HEK293 (cell line): ENCODE data around the gene HHLA2.

ENCODE experiments used
- CTCF ChIA-PET: fragments of 350-600 bp; formaldehyde crosslinking; extraction: SDS; loops from one replicate; lab custom pipeline; 2021; ENCODE audit warnings: antibody characterized with exemption; lab: Yijun Ruan, JAX
- POLR2A ChIA-PET: fragments of 300-600 bp; formaldehyde crosslinking; extraction: SDS; loops from one replicate; lab custom pipeline; 2020; ENCODE audit warnings: antibody characterized with exemption, inconsistent platforms; lab: Yijun Ruan, JAX
- H3K27ac ChIP-seq: fragments of 200-500 bp; sonication (Bioruptor generic); 2 replicates; pipeline ENCODE4 v1.5.1; 2014; ENCODE audit warnings: low read depth, low read length, control low read depth, inconsistent platforms; ENCODE audit errors: extremely low read depth
- H3K36me3 ChIP-seq, 2 experiments: fragments of 200-500 bp in 1 of 2; sonication (Bioruptor generic) in 1 of 2; 1 replicate in 1 of 2; 2 replicates in 1 of 2; pipeline ENCODE4 v1.5.1; 2014 to 2017; ENCODE audit warnings: inconsistent platforms in 2 of 2, low read length in 2 of 2; ENCODE audit not compliant: control insufficient read depth in 2 of 2, insufficient read depth in 1 of 2
- H3K4me1 ChIP-seq: fragments of 200-500 bp; sonication (Bioruptor generic); 2 replicates; pipeline ENCODE4 v1.5.1; 2014; ENCODE audit warnings: mild to moderate bottlenecking, low read length, inconsistent platforms; ENCODE audit not compliant: control insufficient read depth, insufficient read depth
- H3K4me3 ChIP-seq: 2 replicates; pipeline ENCODE4 v1.5.1; 2011; ENCODE audit warnings: low read depth, mild to moderate bottlenecking, control low read depth, low read length, moderate library complexity
- H3K9me3 ChIP-seq: fragments of 200-500 bp; sonication (Bioruptor generic); 2 replicates; pipeline ENCODE4 v1.5.1; 2014; ENCODE audit warnings: low read depth, low read length, inconsistent platforms; ENCODE audit not compliant: control insufficient read depth, insufficient read depth
- GFI1B ChIP-seq: fragments of 450-650 bp; formaldehyde crosslinking; IDR thresholded peaks from 2 replicates; pipeline ENCODE4 v1.5.1; 2016; ENCODE audit warnings: missing biosample characterization, missing genetic modification characterization
- GLI2 ChIP-seq: fragments of 450-650 bp; formaldehyde crosslinking; IDR thresholded peaks from 2 replicates; pipeline ENCODE4; 2017; ENCODE audit warnings: missing biosample characterization, missing genetic modification characterization, low read depth, borderline replicate concordance
- GLIS2 ChIP-seq: fragments of 450-650 bp; formaldehyde crosslinking; IDR thresholded peaks from 2 replicates; pipeline ENCODE4 v1.5.1; 2016; ENCODE audit warnings: missing biosample characterization, missing genetic modification characterization
- HOXD13 ChIP-seq: sonication (generic); formaldehyde crosslinking; IDR thresholded peaks from 2 replicates; pipeline ENCODE4 v1.8.0; 2022; ENCODE audit warnings: missing genetic modification reagents, borderline replicate concordance
- KLF7 ChIP-seq: fragments of 450-650 bp; formaldehyde crosslinking; IDR thresholded peaks from 2 replicates; pipeline ENCODE4 v1.5.1; 2016; ENCODE audit warnings: missing biosample characterization, missing genetic modification characterization, borderline replicate concordance
- SCRT1 ChIP-seq: fragments of 450-650 bp; formaldehyde crosslinking; IDR thresholded peaks from 2 replicates; pipeline ENCODE4 v1.5.1; 2016; ENCODE audit warnings: missing biosample characterization, missing genetic modification characterization, borderline replicate concordance
- SP2 ChIP-seq: fragments of 450-650 bp; formaldehyde crosslinking; IDR thresholded peaks from 2 replicates; pipeline ENCODE4 v1.5.1; 2016; ENCODE audit warnings: missing biosample characterization, missing genetic modification characterization
- WT1 ChIP-seq: fragments of 450-650 bp; formaldehyde crosslinking; IDR thresholded peaks from 2 replicates; pipeline ENCODE4 v1.5.1; 2016; ENCODE audit warnings: missing biosample characterization, missing genetic modification characterization
- ZFHX2 ChIP-seq: fragments of 450-650 bp; formaldehyde crosslinking; conservative IDR thresholded peaks from 2 replicates; pipeline ENCODE4 v1.5.1; 2016; ENCODE audit warnings: missing biosample characterization, missing genetic modification characterization
- ZNF112 ChIP-seq: fragments of 450-650 bp; formaldehyde crosslinking; IDR thresholded peaks from 2 replicates; pipeline ENCODE4 v1.5.0; 2017; ENCODE audit warnings: missing biosample characterization, missing genetic modification characterization
- ZNF133 ChIP-seq: fragments of 450-650 bp; formaldehyde crosslinking; IDR thresholded peaks from 2 replicates; pipeline ENCODE4 v1.5.1; 2016; ENCODE audit warnings: missing biosample characterization, missing genetic modification characterization
- ZNF146 ChIP-seq: fragments of 450-650 bp; formaldehyde crosslinking; IDR thresholded peaks from 2 replicates; pipeline ENCODE4 v1.5.1; 2016; ENCODE audit warnings: missing biosample characterization, missing genetic modification characterization
- ZNF274 ChIP-seq, 2 experiments: fragments of 200-500 bp in 1 of 2; fragments of 450-650 bp in 1 of 2; sonication (Bioruptor generic) in 1 of 2; formaldehyde crosslinking in 1 of 2; IDR thresholded peaks; 2 replicates each; pipeline versions ENCODE4 v1.5.1 to v1.6.1; 2014 to 2016; ENCODE audit warnings: borderline replicate concordance in 1 of 2, inconsistent platforms in 1 of 2, low read length in 1 of 2, missing biosample characterization in 1 of 2, missing genetic modification characterization in 1 of 2
- ZNF311 ChIP-seq: fragments of 450-650 bp; formaldehyde crosslinking; IDR thresholded peaks from 2 replicates; pipeline ENCODE4 v1.5.1; 2017; ENCODE audit warnings: missing biosample characterization, missing genetic modification characterization, borderline replicate concordance
- ZNF350 ChIP-seq: fragments of 450-650 bp; formaldehyde crosslinking; IDR thresholded peaks from 2 replicates; pipeline ENCODE4 v1.5.0; 2017; ENCODE audit warnings: missing biosample characterization, mild to moderate bottlenecking, missing genetic modification characterization
- ZNF391 ChIP-seq: fragments of 450-650 bp; formaldehyde crosslinking; IDR thresholded peaks from 2 replicates; pipeline ENCODE4 v1.5.1; 2016; ENCODE audit warnings: low read depth, missing biosample characterization, missing genetic modification characterization, borderline replicate concordance
- ZNF433 ChIP-seq: fragments of 450-650 bp; formaldehyde crosslinking; IDR thresholded peaks from 2 replicates; pipeline ENCODE4 v1.5.1; 2016; ENCODE audit warnings: missing biosample characterization, missing genetic modification characterization, low read depth
- ZNF514 ChIP-seq: fragments of 450-650 bp; formaldehyde crosslinking; IDR thresholded peaks from 2 replicates; pipeline ENCODE4 v1.5.1; 2016; ENCODE audit warnings: missing biosample characterization, missing genetic modification characterization
- ZNF670 ChIP-seq: fragments of 450-650 bp; formaldehyde crosslinking; IDR thresholded peaks from 2 replicates; pipeline ENCODE4 v1.5.1; 2016; ENCODE audit warnings: missing biosample characterization, missing genetic modification characterization, low read depth
- ZNF768 ChIP-seq: fragments of 450-650 bp; formaldehyde crosslinking; IDR thresholded peaks from 2 replicates; pipeline ENCODE4 v1.5.1; 2018; ENCODE audit warnings: missing biosample characterization, mild to moderate bottlenecking, missing genetic modification characterization
- TF ChIP-seq, protein P1 (sequence below): fragments of 450-650 bp; formaldehyde crosslinking; IDR thresholded peaks from 2 replicates; pipeline ENCODE4 v1.5.1; 2017; ENCODE audit warnings: missing biosample characterization, missing genetic modification characterization
- TF ChIP-seq, protein P2 (sequence below): fragments of 450-650 bp; formaldehyde crosslinking; IDR thresholded peaks from 2 replicates; pipeline ENCODE4 v1.5.1; 2016; ENCODE audit warnings: missing biosample characterization, missing genetic modification characterization
- TF ChIP-seq, protein P3 (sequence below): fragments of 450-650 bp; formaldehyde crosslinking; IDR thresholded peaks from 2 replicates; pipeline ENCODE4 v1.5.1; 2016; ENCODE audit warnings: missing biosample characterization, missing genetic modification characterization
- TF ChIP-seq, protein P4 (sequence below): fragments of 450-650 bp; formaldehyde crosslinking; IDR thresholded peaks from 2 replicates; pipeline ENCODE4 v1.5.1; 2017; ENCODE audit warnings: missing biosample characterization, mild to moderate bottlenecking, missing genetic modification characterization, moderate library complexity
- TF ChIP-seq, protein P5 (sequence below): fragments of 450-650 bp; formaldehyde crosslinking; IDR thresholded peaks from 2 replicates; pipeline ENCODE4 v1.5.1; 2017; ENCODE audit warnings: missing biosample characterization, missing genetic modification characterization

The HHLA2 gene

DNA sequence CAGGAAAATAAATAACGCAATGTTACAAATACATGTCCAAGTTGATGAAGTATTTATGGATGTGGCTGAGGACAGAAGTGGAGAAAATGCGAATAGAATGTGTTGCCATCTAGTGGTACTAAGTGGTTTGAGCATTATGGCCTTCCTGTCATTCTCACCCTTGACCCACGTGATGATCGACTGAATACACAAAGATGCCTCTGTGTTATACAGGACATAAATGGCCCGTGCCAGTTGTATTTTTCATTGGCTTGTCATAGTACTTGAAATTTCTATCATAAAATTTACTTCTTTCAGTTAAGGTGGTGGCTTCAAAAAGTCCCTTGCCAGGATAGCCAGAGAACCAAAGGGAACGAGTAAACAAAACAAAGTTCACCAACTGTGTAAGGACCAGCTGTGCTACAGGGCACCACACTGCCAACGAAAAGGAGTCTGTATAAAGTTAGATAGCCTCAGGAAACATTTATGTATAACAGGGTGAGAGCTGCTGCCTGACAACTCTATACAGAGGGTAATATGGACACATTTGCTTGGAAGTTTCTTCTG lies 110.4 kb downstream of the HHLA2 start (continued):
- TF ChIP-seq, protein P1, sequence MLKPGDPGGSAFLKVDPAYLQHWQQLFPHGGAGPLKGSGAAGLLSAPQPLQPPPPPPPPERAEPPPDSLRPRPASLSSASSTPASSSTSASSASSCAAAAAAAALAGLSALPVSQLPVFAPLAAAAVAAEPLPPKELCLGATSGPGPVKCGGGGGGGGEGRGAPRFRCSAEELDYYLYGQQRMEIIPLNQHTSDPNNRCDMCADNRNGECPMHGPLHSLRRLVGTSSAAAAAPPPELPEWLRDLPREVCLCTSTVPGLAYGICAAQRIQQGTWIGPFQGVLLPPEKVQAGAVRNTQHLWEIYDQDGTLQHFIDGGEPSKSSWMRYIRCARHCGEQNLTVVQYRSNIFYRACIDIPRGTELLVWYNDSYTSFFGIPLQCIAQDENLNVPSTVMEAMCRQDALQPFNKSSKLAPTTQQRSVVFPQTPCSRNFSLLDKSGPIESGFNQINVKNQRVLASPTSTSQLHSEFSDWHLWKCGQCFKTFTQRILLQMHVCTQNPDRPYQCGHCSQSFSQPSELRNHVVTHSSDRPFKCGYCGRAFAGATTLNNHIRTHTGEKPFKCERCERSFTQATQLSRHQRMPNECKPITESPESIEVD (tag by site-specific recombination) = peak; percentile 77; the same call in 1 of the 2 replicates
- no peak for TF ChIP-seq ZNF112 (tag by site-specific recombination)
- TF ChIP-seq ZNF391 (tag by site-specific recombination) = no peak
- no peak for TF ChIP-seq ZNF670 (tag by site-specific recombination)
- TF ChIP-seq, protein P2, sequence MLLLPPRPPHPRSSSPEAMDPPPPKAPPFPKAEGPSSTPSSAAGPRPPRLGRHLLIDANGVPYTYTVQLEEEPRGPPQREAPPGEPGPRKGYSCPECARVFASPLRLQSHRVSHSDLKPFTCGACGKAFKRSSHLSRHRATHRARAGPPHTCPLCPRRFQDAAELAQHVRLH (tag by site-specific recombination) = 0 out of 2 replicates have a peak, but pooled peaks have one; percentile 66
- TF ChIP-seq ZNF274 (IDR thresholded peaks at IDR 0.05; ENCODE audit: low read length) = no peak
- TF ChIP-seq ZNF274 (tag by site-specific recombination; IDR thresholded peaks at IDR 0.05; ENCODE audit: borderline replicate concordance) = no peak
- no peak for TF ChIP-seq KLF7 (tag by site-specific recombination)
- no peak for TF ChIP-seq GFI1B
- no peak for TF ChIP-seq SCRT1
- TF ChIP-seq GLIS2 (tag by site-specific recombination) = no peak
- no peak for TF ChIP-seq GLI2 (tag by site-specific recombination)
- no peak for TF ChIP-seq ZNF311 (tag by site-specific recombination)
- no peak for TF ChIP-seq ZNF514
- TF ChIP-seq ZNF146 (tag by site-specific recombination) = no peak
- no peak for TF ChIP-seq ZNF433 (tag by site-specific recombination)
- TF ChIP-seq SP2 = no peak
- TF ChIP-seq, protein P3, sequence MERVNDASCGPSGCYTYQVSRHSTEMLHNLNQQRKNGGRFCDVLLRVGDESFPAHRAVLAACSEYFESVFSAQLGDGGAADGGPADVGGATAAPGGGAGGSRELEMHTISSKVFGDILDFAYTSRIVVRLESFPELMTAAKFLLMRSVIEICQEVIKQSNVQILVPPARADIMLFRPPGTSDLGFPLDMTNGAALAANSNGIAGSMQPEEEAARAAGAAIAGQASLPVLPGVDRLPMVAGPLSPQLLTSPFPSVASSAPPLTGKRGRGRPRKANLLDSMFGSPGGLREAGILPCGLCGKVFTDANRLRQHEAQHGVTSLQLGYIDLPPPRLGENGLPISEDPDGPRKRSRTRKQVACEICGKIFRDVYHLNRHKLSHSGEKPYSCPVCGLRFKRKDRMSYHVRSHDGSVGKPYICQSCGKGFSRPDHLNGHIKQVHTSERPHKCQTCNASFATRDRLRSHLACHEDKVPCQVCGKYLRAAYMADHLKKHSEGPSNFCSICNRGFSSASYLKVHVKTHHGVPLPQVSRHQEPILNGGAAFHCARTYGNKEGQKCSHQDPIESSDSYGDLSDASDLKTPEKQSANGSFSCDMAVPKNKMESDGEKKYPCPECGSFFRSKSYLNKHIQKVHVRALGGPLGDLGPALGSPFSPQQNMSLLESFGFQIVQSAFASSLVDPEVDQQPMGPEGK (tag by site-specific recombination) = no peak

DNA sequence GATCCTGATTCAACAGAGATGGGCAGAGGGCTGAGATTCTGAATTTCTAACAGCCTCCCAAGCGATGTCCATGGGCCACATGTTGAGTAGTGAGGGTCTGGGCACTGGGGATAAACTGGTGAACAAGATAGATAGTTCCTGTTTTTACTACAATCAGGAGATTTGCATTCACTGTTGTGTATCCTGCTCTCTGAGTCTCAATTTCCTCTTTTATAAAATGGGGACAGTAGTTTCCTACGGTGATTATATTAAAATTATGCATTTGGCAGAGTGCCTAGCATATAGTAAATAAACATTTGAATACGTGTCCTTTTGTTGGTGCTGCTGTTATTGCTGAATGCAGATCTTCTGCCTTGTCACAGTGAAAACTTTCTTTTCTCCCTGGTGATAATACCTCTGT lies 111.5 kb downstream of the HHLA2 start:
- peaks cover 5% of the 10 kb centered on the region; the same call in 1 of the 2 replicates for H3K4me1 ChIP-seq
- ChIA-PET POLR2A (no interaction called here), CTCF (no interaction called here)
- no peak overlapping the region for H3K4me3 ChIP-seq
- H3K27ac ChIP-seq = no peak overlapping the region
- H3K36me3 ChIP-seq = no peaks in the 10 kb centered on the region
- no peaks in the 10 kb centered on the region for H3K9me3 ChIP-seq
- TF ChIP-seq ZNF768 (tag by site-specific recombination) = no peak
- TF ChIP-seq, protein P4, sequence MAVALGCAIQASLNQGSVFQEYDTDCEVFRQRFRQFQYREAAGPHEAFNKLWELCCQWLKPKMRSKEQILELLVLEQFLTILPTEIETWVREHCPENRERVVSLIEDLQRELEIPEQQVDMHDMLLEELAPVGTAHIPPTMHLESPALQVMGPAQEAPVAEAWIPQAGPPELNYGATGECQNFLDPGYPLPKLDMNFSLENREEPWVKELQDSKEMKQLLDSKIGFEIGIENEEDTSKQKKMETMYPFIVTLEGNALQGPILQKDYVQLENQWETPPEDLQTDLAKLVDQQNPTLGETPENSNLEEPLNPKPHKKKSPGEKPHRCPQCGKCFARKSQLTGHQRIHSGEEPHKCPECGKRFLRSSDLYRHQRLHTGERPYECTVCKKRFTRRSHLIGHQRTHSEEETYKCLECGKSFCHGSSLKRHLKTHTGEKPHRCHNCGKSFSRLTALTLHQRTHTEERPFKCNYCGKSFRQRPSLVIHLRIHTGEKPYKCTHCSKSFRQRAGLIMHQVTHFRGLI (tag by site-specific recombination) = no peak
- no peak for TF ChIP-seq WT1 (tag by site-specific recombination)
- TF ChIP-seq, protein P5, sequence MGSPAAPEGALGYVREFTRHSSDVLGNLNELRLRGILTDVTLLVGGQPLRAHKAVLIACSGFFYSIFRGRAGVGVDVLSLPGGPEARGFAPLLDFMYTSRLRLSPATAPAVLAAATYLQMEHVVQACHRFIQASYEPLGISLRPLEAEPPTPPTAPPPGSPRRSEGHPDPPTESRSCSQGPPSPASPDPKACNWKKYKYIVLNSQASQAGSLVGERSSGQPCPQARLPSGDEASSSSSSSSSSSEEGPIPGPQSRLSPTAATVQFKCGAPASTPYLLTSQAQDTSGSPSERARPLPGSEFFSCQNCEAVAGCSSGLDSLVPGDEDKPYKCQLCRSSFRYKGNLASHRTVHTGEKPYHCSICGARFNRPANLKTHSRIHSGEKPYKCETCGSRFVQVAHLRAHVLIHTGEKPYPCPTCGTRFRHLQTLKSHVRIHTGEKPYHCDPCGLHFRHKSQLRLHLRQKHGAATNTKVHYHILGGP (tag by site-specific recombination) = no peak
- no peak for TF ChIP-seq GLIS2 (tag by site-specific recombination)
- no peak for TF ChIP-seq ZNF350 (tag by site-specific recombination)
- TF ChIP-seq ZFHX2 (tag by site-specific recombination) = no peak
- TF ChIP-seq ZNF133 (tag by site-specific recombination) = no peak
- TF ChIP-seq HOXD13 (CRISPR knock-in tag) = no peak
